Spleen (tissue), 7 donors: ENCODE data around the gene MOXD1.

Experiments used
- POLR2A ChIP-seq, 3 donors: fragments of 450-650 bp; IDR thresholded peaks; one replicate each; pipeline ENCODE4 v1.5.1; 2017; ENCODE audit warnings: antibody characterized with exemption in 3 of 3, mild to moderate bottlenecking in 1 of 3
- POLR2AphosphoS5 ChIP-seq, 3 donors: sonication (generic); formaldehyde crosslinking; IDR thresholded peaks; one replicate each; pipeline ENCODE4 v1.5.1; 2017; ENCODE audit warnings: antibody characterized with exemption in 3 of 3
- TF ChIP-seq, protein P1 (sequence below), 11 experiments: fragments of 200-600 bp in 7 of 11; fragments of 450-650 bp in 4 of 11; sonication (generic) in 4 of 11; IDR thresholded peaks in 8 of 11; conservative IDR thresholded peaks in 3 of 11; 1 replicate in 7 of 11; 2 replicates in 4 of 11; pipeline versions ENCODE4 v1.4.0 to v1.8.0; 2016 to 2021; ENCODE audit warnings: antibody characterized with exemption in 11 of 11, inconsistent platforms in 4 of 11, mild to moderate bottlenecking in 1 of 11
- donor health status: DM: no; HTN: no; CAD: no; lungs with moderate emphysema.
- donor health status: DM: no; HTN: no; CAD: no.
- donor health status: DM: no; HTN: no; CAD: no.

DNA sequence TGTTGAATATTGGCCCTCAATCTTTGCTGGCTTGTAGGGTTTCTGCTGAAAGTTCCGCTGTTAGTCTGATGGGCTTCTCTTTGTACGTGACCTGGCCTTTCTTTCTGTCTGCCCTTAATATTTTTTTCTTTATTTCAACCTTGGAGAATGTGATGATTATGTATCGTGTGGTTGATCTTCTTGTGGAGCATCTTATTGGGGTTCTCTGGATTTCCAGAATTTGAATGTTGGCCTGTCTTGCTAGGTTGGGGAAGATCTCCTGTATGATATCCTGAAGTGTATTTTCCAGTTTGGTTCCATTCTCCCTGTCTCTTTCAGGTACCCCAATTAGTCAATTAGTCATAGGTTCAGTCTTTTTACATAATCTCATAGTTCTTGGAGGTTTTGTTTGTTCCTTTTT lies 22.6 kb upstream of the MOXD1 start:
- TF ChIP-seq, protein P1, sequence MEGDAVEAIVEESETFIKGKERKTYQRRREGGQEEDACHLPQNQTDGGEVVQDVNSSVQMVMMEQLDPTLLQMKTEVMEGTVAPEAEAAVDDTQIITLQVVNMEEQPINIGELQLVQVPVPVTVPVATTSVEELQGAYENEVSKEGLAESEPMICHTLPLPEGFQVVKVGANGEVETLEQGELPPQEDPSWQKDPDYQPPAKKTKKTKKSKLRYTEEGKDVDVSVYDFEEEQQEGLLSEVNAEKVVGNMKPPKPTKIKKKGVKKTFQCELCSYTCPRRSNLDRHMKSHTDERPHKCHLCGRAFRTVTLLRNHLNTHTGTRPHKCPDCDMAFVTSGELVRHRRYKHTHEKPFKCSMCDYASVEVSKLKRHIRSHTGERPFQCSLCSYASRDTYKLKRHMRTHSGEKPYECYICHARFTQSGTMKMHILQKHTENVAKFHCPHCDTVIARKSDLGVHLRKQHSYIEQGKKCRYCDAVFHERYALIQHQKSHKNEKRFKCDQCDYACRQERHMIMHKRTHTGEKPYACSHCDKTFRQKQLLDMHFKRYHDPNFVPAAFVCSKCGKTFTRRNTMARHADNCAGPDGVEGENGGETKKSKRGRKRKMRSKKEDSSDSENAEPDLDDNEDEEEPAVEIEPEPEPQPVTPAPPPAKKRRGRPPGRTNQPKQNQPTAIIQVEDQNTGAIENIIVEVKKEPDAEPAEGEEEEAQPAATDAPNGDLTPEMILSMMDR (IDR thresholded peaks at IDR 0.05 in 8 of 11, conservative IDR thresholded peaks at IDR 0.05 in 3 of 11) = no peak
- no peak for TF ChIP-seq POLR2AphosphoS5 (IDR thresholded peaks at IDR 0.05)
- no peak for TF ChIP-seq POLR2A (IDR thresholded peaks at IDR 0.05)
